HG02588 (cell line): ENCODE data around the gene SERINC4.
"Not testable (repeated sequence)": the region's sequence is repeated elsewhere in the genome, so short reads cannot be mapped to it uniquely, and the experiment has no call there.

Experiments
- ATAC-seq: cut with Tn5 transposase; IDR thresholded peaks from one replicate; pipeline ENCODE4 v1.9.1; 2021; ENCODE audit warnings: mild to moderate bottlenecking, moderate library complexity; ENCODE audit not compliant: unreplicated experiment

The SERINC4 gene

DNA sequence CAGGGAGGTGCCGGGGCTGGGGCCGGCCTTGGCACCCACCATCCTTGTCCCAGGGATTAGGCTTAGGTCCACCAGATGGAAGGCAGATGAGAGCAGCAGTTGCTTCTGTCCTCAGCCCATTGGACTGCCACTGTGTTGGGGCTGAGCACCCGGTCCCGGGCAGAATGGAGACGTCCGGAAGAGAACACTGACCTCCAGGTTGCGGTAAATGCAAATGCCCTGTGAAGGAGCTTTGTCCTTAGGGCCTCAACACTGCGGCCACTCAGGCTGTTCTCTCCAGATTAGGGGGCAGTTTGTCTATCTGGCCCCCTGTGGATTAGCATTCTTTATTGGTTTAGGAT, at the start of gene SERINC4:
Gene SERINC4, minus strand, starts transcription at position 276 of the 341 bp plus-strand sequence. Its CDS starts 234 bp downstream, at position 42.
- no peak for ATAC-seq

DNA sequence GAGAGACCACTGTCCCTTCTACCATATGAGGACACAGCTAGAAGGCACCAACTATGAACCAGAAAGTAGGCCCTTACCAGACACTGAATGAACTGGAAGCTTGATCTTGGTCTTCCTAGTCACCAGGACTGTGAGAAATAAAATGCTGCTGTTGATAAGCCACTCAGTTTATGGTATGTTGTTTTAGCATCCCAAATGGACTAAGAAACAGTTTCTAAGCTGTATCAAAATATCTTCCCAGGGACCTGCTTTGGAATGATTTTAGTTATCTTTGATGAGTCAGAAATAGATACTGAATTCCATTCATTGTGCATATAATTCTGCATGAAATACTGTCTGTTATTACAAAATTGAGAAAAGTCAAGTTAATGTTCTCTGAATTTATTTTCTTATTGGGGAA, 45.4 kb upstream of the SERINC4 start:
- no peak for ATAC-seq

DNA sequence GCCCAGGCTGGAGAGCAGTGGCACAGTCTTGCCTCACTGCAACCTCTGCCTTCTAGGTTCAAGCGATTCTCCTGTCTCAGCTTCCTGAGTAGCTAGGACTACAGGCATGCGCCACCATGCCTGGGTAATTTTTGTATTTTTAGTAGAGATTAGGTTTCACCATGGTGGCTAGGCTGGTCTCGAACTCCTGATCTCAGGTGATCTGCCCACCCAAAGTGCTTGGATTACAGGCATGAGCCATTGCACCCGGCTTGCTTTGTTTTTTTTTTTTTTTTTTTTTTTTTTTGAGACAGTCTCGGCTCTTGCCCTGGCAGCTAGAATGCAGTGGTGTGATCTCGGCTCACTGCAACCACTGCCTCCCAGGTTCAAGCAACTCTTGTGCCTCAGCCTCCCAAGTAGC, 32.5 kb upstream of the SERINC4 start:
- not testable (repeated sequence) for ATAC-seq

DNA sequence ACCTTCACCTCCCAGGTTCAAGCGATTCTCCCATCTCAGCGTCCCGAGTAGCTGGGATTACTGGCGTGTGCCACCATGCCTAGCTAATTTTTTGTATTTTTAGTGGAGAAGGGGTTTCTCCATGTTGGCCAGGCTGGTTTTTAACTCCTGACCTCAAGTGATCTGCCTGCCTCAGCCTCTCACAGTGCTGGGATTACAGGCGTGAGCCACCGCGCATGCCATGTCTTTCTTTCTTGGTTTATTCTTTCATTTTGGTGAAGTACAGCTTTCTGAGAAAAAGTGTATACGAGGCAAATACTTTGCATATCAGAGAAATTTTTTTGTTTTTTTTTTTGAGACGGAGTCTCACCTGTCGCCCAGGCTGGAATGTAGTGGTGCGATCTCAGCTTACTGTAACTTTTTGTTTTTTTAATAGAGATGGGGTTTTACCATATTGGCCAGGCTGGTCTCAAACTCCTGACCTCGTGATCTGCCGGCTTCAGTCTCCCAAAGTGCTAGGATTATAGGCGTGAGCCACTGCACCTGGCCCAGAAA, 31.6 kb upstream of the SERINC4 start:
- ATAC-seq: not testable (repeated sequence)

DNA sequence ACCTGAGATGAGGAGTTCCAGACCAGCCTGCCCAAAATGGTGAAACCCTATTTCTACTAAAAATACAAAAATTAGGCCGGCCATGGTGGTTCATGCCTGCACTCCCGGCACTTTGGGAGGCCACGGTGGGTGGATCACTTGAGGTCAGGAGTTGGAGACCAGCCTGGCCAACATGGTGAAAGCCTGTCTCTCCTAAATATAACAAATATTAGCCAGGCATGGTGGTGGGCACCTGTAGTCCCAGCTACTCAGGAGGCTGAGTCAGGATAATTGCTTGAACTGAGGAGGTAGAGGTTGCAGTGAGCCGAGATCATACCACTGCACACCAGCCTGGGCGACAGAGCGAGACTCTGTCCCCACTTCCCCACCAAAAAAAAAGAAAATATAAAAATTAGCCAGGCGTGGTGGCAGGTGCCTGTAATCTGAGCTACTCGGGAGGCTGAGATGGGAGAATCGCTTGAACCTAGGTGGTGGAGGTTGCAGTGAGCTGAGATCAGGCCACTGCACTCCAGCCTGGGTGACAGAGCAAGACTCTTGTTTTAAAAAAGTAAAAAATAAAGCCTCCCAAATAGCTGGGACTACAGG, 30.8 kb upstream of the SERINC4 start:
- ATAC-seq: not testable (repeated sequence)

DNA sequence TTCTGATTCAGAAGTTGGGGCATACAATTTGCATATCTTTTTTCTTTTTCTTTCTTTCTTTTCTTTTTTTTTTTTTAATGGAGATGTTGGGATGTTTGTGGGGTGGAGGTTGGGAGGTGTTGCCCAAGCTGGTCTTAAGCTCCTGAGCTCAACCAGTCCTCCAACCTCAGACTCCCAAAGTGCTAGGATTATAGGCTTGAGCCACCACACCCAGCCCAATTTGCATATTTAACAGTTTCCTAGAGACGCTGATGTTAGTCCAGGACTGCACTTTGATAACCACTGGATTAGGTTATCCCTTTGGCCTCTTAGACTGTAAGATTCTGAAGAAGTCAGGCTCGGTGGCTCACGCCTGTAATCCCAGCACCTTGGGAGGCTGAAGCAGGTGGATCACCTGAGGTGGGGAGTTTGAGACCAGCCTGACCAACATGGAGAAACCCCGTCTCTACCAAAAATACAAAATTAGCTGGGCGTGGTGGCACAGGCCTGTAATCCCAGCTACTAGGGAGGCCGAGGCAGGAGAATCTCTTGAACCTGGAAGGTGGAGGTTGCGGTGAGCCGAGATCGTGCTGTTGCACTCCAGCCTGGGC, 30.0 kb upstream of the SERINC4 start:
- ATAC-seq: not testable (repeated sequence)

DNA sequence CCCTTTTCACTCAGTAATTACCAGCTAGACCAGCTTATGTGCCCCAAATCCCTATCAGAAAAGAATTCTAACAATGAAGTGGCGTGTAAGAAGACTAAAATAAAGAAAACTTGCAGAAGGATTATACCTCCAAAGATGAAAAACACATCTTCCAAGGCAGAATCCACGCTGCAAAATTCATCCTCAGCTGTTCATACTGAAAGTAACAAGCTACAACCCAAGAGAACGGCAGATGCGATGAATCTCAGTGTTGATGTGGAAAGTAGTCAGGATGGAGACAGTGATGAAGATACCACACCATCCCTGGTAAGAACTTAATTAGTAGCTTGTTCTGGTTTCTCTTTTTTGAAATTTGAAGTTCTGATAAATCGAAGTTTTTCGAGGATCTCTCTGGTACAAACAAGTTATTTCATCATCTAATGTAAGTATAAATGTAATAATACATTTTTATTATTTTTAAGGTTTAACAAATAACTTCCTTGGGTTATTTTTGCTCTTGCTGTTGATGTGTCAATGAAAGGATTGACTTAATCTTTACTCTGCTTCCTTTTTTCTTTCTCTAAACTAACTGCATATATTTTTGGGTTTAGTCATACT, 28.1 kb upstream of the SERINC4 start:
- ATAC-seq: no peak

DNA sequence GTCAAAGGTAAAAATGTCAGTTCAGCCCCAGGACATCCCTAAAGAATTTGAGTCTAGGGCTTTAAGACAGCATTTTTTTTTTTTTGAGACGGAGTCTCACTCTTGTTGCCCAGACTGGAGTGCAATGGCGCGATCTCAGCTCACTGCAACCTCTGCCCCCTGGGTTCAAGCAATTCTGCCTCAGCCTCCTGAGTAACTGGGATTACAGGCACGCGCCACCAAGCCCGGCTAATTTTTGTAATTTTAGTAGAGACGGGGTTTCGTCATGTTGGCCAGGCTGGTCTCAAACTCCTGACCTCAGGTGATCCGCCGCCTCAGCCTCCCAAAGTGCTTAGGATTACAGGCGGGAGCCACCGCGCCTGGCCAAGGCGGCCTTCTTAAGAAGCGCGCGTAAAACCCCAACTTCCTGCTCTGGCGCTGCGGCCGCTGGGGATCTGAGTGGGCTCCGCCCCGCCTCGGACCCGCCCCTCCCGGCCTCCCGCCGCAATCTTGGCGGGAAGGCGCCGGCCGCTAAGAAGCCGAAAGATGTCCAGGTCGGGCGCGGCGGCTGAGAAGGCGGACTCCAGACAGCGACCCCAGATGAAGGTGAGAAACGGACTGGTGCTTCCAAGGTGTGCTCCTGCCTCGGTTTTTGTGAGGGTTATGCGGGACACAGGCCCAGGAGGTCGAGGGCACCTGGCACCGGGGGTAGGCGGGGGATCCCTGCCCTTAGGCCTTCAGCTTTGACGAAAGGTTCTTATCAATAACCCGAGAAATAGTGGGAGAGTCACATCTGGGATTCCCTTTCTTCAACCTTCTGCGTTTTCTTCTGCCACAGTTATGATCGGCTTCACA, 26.7 kb upstream of the SERINC4 start, which contains the start of gene WDR76:
Gene WDR76, plus strand, starts transcription at position 495 of the 834 bp plus-strand sequence. Its CDS starts 31 bp downstream, at position 526.
- ATAC-seq: peak; percentile 54

DNA sequence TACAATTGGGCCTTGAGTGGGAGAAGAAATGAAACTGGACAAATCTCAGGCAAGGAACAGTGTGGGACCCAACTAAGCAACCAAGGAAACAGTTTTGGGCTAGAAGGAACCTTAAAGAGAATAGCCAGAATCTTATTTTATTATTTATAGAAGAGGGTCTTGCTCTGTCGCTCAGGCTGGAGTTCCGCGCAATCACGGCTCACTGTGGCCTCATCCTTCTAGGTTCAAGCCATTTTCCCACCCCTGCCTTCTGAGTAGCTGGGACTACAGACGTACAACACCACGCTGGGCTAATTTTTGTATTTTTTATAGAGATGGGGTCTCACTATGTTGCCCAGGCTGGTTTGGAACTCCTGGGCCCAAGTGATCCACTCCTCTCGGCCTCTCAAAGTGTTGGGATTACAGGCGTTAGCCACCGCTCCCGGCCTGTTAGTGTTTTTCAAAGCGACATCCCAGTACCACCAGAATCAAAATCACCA, 26.0 kb upstream of the SERINC4 start:
- ATAC-seq: no peak

DNA sequence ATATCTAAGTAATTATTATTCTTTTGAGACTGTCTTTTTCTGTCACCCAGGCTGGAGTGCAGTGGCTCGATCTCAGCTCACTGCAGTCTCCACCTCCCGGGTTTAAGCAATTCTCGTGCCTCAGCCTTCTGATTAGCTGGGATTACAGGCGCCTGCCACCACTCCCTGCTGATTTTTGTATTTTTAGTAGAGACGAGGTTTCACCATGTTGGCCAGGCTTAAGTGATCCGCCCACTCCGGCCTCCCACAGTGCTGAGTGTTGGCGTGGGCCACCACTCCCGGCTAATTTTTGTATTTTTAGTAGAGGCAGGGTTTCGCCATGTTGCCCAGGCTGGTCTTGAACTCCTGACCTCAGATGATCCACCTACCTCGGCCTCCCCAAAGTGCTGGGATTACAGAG, 25.3 kb upstream of the SERINC4 start:
- not testable (repeated sequence) for ATAC-seq

DNA sequence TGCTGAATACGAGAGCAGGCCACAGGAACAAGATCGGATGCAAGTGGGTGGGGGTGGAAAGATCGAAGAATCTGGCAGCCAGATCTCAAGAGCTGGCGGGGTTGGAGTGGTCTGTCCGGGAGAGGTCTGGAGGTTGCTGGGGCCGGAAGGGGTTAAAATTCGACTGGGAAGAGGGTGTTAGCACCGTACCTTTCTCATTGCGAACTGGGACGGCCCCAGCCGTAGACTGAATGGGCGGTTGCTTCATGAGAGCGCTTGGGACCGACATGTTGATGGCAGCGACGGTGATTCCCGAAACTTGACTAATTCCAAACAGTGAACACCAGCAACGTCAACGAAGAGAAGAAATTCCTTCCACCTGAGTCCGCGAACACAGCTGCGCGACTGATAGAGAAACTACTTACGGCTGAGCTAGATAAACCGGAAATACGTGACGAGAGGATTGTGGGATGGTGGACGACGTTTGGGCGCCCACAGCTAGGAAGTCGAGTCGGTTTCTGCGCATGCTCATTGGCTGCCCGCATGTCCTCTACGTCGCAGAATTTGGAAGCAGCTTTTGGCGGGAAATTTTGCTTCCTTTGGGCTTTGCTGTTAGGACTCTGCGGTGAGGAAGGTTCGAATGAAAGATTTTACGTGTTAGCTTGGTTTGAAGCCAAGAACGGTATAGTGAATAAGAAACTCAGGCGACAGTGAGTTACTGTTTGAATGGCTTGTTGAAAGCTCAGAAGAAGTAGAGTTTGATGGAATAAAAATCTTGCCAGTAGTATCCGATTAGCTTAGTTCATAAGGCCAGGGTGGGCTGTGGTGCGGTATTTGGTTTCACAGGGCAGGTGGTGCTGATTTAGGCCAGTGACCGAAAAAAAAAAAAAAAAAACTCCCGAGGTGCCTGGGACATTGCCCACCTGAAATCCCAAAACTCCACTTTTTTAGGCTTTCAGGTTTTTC, 24.6 kb upstream of the SERINC4 start, which contains the start of gene MFAP1:
Gene MFAP1, minus strand, starts transcription at position 389 of the 945 bp plus-strand sequence. Its CDS starts 121 bp downstream, at position 268.
- ATAC-seq: peak; percentile 78

DNA sequence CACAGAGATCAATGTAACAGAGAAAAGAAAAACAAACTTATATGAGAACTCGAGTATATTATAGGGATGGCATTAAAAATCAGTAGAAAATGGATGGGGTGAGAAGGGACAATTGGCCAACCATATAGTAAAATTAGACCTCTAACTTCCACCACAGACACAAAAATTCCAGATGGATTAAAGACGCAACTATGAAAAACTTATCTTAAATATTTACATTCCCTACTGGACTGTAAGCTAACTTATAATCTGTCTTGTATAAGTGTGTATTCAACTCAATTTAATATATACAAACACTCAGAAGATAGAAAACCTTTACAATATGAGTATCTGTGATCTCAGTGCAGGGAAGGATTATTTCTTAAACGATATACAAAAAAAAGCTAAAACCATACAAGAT, 21.5 kb upstream of the SERINC4 start:
- no peak for ATAC-seq

DNA sequence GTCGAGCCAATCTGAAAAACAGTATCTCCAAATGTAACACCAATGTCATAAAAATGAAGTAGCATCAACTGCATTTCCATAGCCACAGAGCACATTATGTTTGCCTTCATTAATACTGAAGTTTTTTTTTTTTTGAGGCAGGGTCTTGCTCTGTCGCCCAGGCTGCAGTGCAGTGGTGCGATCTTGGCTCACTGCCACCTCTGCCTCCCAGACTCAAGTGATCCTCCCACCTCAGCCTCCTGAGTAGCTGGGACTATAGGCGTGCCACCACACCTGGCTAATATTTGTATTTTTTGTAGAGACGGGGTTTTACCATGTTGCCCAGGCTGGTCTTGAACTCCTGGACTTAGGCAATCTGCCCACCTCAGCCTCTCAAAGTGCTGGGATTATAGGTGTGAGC, 15.0 kb upstream of the SERINC4 start:
- ATAC-seq: not testable (repeated sequence)

DNA sequence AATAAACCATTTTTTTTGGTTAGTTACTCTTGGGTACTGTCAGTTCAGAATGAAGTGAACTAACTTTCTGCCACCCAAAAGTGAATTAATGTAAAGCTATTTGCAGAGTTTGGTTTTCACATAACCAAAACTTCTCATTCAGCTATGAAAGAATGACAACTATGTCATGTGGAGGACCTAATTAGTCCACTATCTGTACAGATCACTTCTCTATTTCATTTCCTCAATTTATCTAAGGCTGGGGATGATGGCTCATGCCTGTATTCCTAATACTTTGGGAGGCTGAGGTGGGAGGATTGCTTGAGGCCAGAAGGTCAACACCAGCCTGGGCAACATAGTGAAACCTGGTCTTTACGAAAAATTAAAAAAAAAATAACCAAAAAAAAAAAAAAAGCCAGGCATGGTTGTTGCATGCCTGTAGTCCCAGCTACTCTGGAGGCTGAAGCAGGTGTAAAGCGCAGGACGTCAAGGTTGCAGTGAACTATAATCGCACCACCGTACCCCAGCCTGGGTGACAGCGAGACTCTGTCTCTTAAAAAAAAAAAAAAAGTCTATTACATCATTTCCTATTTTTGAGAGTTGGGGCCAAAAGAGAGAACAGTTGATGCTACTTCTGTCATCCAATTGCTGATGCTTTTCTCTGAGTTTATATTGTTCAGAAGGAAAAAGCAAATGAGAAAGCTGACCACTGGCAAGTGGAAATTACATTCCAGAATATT, 9.1 kb upstream of the SERINC4 start:
- ATAC-seq: peak; percentile 48

DNA sequence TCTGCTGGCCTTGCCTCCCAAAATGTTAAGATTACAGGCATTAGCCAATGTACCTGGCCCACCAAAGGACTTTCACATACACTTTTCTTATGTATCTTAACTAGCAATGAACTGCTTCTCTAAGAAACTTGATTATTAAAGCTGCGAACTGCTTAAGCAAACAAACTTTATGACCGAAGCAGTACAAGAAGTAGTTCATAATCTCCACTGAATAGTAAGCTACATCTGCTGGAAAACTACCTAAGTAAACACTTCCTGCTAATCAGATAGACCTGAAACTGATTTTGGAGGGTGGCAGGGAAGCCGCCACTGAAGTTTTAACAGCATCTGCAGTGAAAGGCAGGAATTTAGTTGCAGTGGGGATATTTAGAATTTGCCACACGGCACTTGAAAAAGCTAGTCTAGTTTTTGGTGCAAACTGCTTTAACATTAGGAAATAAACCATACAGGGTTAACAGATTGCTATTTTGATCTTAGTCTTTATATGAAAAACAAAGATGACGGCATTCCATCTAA, 8.5 kb upstream of the SERINC4 start:
- no peak for ATAC-seq

DNA sequence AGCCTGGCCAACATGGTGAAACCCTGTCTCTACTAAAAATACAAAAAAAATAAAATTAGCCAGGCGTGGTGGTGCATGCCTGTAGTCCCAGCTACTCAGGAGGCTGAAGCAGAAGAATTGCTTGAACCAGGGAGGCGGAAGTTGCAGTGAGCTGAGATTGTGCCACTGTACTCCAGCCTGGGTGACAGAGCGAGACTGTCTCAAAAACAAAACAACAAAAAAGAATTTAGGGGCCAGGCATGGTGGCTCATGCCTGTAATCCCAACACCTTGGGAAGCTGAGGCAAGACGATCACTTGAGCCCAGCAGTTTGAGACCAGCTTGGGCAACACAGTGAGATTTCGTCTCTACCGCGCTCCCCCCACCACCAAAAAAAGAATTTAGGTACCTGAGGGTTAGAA, 2.7 kb upstream of the SERINC4 start:
- not testable (repeated sequence) for ATAC-seq

DNA sequence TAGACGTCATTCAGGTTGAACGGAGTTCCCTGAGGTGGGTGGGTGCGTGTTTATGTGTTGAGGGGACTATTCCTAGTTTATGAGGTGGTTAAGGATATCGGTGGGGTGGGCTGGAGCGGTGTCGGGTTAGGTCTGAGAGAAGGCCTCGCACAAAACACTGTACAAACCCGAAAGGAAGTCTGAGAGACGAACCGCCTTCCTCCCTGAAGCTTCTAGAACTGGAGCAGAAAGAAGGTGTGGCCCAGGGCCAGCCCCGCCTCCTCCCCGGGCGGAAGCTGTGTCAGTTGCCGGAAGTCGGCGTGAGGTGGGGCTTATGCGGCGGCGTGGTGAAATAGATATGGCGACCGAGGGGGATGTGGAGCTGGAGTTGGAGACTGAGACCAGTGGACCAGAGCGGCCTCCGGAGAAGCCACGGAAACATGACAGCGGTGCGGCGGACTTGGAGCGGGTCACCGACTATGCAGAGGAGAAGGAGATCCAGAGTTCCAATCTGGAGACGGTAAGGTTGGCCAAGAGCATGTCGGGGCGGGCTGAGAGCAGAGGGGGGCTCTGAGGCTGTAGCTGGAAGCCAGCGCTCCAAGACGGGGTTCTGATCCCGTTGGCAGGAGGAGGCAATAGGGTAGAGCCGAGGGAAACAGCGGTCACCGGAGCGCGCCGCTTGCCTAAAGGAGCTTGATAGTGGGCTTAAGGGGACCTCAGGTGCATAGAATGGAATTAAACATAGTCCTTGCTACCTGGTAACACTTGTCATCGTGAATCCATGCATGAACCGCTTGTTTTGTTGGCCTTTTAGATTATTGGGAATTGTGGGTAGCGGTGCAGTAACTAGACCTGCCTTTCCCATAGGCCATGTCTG, 494 bp upstream of the SERINC4 start, which contains the start of gene HYPK:
Gene HYPK, plus strand, starts transcription at position 314 of the 856 bp plus-strand sequence. Its CDS starts 24 bp downstream, at position 338.
- ATAC-seq: peak; percentile 90
